MM.1S (cell line): ENCODE results near the gene GTF2IRD1.

Source experiments
- DNase-seq: peaks from one replicate; pipeline ENCODE4 v3.0.0-alpha.2; 2015
- H2AFZ ChIP-seq: fragments of 300-600 bp; sonication (generic); 2 replicates; pipeline ENCODE4 v1.6.0; 2016; ENCODE audit warnings: antibody characterized with exemption, low read length
- H3F3A ChIP-seq: fragments of 300-600 bp; sonication (generic); 2 replicates; pipeline ENCODE4 v1.6.1; 2016; ENCODE audit warnings: mild to moderate bottlenecking, antibody characterized with exemption, low read length, moderate library complexity, mixed read lengths; ENCODE audit not compliant: insufficient read depth
- H3K27ac ChIP-seq: fragments of 300-600 bp; sonication (generic); 2 replicates; pipeline ENCODE4 v1.5.1; 2016; ENCODE audit warnings: mild to moderate bottlenecking, low read length
- H3K27me3 ChIP-seq: fragments of 300-600 bp; sonication (generic); replicated peaks from 2 replicates; pipeline ENCODE4 v1.6.0; 2016; ENCODE audit warnings: low read length; ENCODE audit not compliant: insufficient read depth
- H3K36me3 ChIP-seq: fragments of 300-600 bp; sonication (generic); replicated peaks from 2 replicates; pipeline ENCODE4 v1.6.1; 2016; ENCODE audit warnings: mild to moderate bottlenecking, low read length, mixed read lengths; ENCODE audit not compliant: insufficient read depth
- H3K4me1 ChIP-seq: fragments of 300-600 bp; sonication (generic); 2 replicates; pipeline ENCODE4 v1.6.1; 2016; ENCODE audit warnings: low read length, mixed read lengths
- H3K4me2 ChIP-seq: fragments of 300-600 bp; sonication (generic); 2 replicates; pipeline ENCODE4 v1.6.0; 2016; ENCODE audit warnings: low read depth, low read length
- H3K4me3 ChIP-seq: fragments of 300-600 bp; sonication (generic); 2 replicates; pipeline ENCODE4 v1.5.1; 2016; ENCODE audit warnings: low read length, mixed read lengths
- H3K79me2 ChIP-seq: fragments of 300-600 bp; sonication (generic); 2 replicates; pipeline ENCODE4 v1.6.1; 2016; ENCODE audit warnings: mixed run types, low read length, mixed read lengths
- H3K9ac ChIP-seq: fragments of 300-600 bp; sonication (generic); 2 replicates; pipeline ENCODE4 v1.6.1; 2016; ENCODE audit warnings: low read length, mixed read lengths
- H3K9me2 ChIP-seq: fragments of 300-600 bp; sonication (generic); replicated peaks from 2 replicates; pipeline ENCODE4 v1.6.1; 2016; ENCODE audit warnings: mild to moderate bottlenecking, low read length, mixed read lengths; ENCODE audit not compliant: insufficient read depth
- H3K9me3 ChIP-seq: fragments of 300-600 bp; sonication (generic); replicated peaks from 2 replicates; pipeline ENCODE4 v1.6.1; 2016; ENCODE audit warnings: mild to moderate bottlenecking, low read length, mixed read lengths; ENCODE audit not compliant: insufficient read depth
- H4K20me1 ChIP-seq: fragments of 300-600 bp; sonication (generic); 2 replicates; pipeline ENCODE4 v1.6.1; 2016; ENCODE audit warnings: mild to moderate bottlenecking, low read length, moderate library complexity, mixed read lengths; ENCODE audit not compliant: insufficient read depth
- EZH2 ChIP-seq: fragments of 300-600 bp; sonication (generic); optimal IDR thresholded peaks from 2 replicates; pipeline ENCODE3; 2017; ENCODE audit warnings: low read depth, mild to moderate bottlenecking, antibody characterized with exemption, low read length, mixed read lengths
- EZH2phosphoT487 ChIP-seq: fragments of 300-600 bp; sonication (generic); IDR thresholded peaks from 2 replicates; pipeline ENCODE4 v1.6.1; 2018; ENCODE audit warnings: antibody characterized with exemption, low read length
- TF ChIP-seq, protein P1 (sequence below): fragments of 300-600 bp; sonication (generic); IDR thresholded peaks from 2 replicates; pipeline ENCODE4 v1.5.1; 2016; ENCODE audit warnings: antibody characterized with exemption, low read length, mixed read lengths

The GTF2IRD1 gene

DNA sequence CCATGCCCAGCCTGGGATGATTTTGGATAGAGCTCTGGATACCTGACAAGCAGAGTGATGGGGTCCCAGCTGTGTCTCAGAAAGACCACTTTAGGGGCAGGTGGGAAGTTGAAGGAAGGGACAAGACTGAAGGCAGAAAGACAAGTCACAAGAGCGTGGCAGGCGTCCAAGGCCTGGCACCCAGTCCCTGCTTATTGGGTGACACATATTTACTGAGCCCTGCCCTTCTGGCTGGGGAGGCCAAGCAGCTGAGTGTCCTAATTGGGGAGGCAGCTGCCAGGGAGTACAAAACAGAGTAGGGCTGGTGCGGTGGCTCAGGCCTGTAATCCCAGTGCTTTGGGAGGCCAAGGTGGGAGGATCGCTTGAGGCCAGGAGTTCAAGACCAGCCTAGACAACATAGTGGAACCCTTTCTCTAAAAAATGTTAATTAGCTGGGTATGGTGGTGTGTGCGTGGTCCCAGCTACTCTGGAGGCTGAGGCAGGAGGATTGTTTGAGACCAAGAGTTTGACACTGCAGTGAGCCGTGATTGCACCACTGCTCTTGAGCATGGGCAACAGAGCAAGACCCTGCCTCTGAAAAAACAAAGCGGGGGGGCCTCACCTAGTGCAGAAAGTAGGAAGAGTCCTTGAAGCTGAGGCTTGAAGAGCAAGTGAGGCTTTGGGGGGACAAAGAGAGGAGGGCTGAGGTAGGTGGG lies 150.8 kb downstream of the GTF2IRD1 start:
- no peaks in the 10 kb centered on the region for H3K27me3 ChIP-seq
- no peak overlapping the region for H2AFZ ChIP-seq
- H3K4me2 ChIP-seq: no peak overlapping the region
- DNase-seq: no peak
- H3K9ac ChIP-seq: no peak overlapping the region
- H3K9me3 ChIP-seq: no peaks in the 10 kb centered on the region
- no peaks in the 10 kb centered on the region for H4K20me1 ChIP-seq
- no peak for TF ChIP-seq EZH2
- TF ChIP-seq EZH2phosphoT487: no peak
- TF ChIP-seq, protein P1, sequence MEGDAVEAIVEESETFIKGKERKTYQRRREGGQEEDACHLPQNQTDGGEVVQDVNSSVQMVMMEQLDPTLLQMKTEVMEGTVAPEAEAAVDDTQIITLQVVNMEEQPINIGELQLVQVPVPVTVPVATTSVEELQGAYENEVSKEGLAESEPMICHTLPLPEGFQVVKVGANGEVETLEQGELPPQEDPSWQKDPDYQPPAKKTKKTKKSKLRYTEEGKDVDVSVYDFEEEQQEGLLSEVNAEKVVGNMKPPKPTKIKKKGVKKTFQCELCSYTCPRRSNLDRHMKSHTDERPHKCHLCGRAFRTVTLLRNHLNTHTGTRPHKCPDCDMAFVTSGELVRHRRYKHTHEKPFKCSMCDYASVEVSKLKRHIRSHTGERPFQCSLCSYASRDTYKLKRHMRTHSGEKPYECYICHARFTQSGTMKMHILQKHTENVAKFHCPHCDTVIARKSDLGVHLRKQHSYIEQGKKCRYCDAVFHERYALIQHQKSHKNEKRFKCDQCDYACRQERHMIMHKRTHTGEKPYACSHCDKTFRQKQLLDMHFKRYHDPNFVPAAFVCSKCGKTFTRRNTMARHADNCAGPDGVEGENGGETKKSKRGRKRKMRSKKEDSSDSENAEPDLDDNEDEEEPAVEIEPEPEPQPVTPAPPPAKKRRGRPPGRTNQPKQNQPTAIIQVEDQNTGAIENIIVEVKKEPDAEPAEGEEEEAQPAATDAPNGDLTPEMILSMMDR: no peak
- H3K9me2 ChIP-seq: no peaks in the 10 kb centered on the region
- H3K27ac ChIP-seq: no peak overlapping the region
- no peaks in the 10 kb centered on the region; the same call in 1 of the 2 replicates for H3K4me1 ChIP-seq
- no peaks in the 10 kb centered on the region for H3K36me3 ChIP-seq
- H3K4me3 ChIP-seq: no peak overlapping the region
- H3K79me2 ChIP-seq: no peaks in the 10 kb centered on the region
- no peaks in the 10 kb centered on the region for H3F3A ChIP-seq

DNA sequence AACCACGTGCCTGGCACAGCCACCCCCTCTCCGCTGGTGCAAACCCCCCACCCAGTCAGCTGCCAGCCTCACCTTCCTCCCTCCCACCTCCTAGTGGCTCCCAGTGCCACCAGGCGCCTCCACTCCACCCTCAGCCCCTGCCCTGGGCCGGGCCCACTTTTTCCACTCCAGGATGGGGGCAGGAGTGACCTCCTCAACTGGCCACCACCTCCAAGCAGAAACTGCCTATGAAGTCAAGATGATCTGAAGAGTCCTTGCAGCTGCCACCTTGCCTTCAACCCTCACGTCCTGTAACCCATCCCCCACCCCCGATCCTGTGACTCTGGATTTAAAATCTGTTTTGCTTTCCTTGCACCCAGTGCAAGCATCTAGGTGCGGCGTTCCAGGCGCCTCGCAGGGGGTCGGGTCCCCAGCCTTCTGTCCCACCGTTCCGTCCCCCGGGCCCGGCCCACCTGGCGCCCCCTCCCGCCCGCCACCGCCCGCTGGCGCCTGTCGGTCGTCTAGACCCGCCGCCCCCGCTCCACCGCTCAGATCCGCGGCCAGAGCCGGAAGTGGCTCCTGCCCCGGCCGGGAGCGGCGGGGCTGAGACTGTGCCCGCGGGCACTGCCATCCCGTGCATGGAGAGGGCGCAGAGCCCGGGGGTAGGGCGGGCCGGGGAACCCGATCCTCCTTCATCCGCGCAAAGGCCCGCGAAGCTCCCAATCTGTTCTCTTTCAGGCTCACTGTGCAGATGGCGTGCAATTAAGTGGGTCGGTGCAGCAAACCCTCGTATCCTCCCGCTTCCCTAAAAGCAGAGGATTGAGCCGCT lies 152.6 kb downstream of the GTF2IRD1 start:
- peak; percentile 33 for DNase-seq
- Histone ChIP-seq H3K4me3 (peak overlapping the region; percentile 57), H3K36me3 (no peaks in the 10 kb centered on the region), H3F3A (no peaks in the 10 kb centered on the region), H3K27me3 (no peaks in the 10 kb centered on the region), H4K20me1 (no peaks in the 10 kb centered on the region), H3K9me3 (no peaks in the 10 kb centered on the region), H3K27ac (no peak overlapping the region), H3K9ac (peak overlapping the region; percentile 29; the same call in 1 of the 2 replicates), H3K9me2 (no peaks in the 10 kb centered on the region), H3K4me2 (peak overlapping the region; percentile 78), H3K79me2 (no peaks in the 10 kb centered on the region), H3K4me1 (no peaks in the 10 kb centered on the region; the same call in 1 of the 2 replicates), H2AFZ (peak overlapping the region; percentile 82)
- TF ChIP-seq EZH2 (no peak), EZH2phosphoT487 (no peak)
- TF ChIP-seq, protein P1: no peak; the same call in 1 of the 2 replicates

DNA sequence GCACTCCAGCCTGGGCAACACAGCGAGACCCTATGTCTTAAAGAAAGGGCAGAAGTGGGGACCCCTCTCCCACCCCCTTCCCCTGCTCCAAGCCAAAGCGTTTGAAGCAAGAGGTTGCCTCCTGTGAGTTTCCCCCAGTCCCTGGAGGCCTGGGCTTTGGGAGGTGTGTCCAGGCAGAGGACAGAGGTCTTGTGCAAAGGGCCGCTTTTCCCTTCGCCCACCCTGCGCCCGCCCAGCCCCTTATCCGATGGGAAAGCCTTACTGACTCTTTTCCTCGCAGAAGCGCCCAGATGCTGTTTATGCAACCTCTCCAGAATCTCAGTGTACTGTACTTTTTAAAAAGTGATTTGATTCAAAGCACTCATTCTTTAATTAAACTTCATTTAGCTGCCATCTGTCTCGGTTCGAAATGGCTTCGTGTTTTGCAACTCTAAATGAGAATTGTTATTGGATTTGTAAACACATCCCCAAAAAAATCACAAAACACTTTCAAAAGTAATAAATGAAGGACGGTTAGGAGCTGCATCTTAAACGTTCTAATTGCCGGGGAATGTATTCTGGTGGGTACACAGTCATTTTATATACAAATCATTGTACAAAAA lies 153.3 kb downstream of the GTF2IRD1 start:
- Histone ChIP-seq H3K27me3 (no peaks in the 10 kb centered on the region), H4K20me1 (no peaks in the 10 kb centered on the region), H3K9ac (peak overlapping the region; percentile 29; the same call in 1 of the 2 replicates), H3K4me3 (peak overlapping the region; percentile 57), H3K79me2 (no peaks in the 10 kb centered on the region), H2AFZ (peak overlapping the region; percentile 82), H3K9me2 (no peaks in the 10 kb centered on the region), H3K9me3 (no peaks in the 10 kb centered on the region), H3K36me3 (no peaks in the 10 kb centered on the region), H3K4me1 (no peaks in the 10 kb centered on the region; the same call in 1 of the 2 replicates), H3K4me2 (peak overlapping the region; percentile 78), H3F3A (no peaks in the 10 kb centered on the region), H3K27ac (no peak overlapping the region)
- no peak for DNase-seq
- TF ChIP-seq, protein P1: no peak
